ENCODE results near the gene IVNS1ABP. TPM values are rescaled to one million over a fixed set of nuclear protein-coding genes. Genes with fewer than 3 reads are reported as not detected.
A peak's percentile ranks its signal among the peaks of the same experiment; 100 is the strongest.

IVNS1ABP gene
- total and polyA plus RNA-seq, 8 donors: 19.3 to 297 (median 54.1) TPM

DNA sequence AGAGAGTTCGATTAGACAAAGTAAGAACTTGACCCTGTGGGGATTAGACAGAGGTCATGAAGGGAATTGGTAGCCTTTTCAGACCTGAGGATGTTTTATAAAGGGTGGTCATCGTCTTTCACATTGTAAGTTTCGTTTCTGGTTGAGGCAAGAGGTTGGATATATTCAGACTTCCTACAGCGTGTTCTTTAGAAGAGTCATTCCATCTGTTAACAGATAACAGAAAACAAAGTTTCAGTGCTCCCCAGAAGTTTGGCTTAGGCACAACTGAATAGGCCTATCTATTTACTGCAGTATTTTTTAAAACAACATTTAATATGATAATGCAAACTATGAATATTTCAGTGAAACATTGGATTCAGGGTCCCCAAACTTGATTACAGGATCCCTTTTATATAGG, 17.1 kb upstream of the IVNS1ABP start:
- Histone ChIP-seq H3K9me3 (no peaks in the 10 kb centered on the region), H3K27me3 (no peaks in the 10 kb centered on the region), H3K4me1 (no peaks in the 10 kb centered on the region), H3K27ac (no peak overlapping the region), H3K36me3 (no peaks in the 10 kb centered on the region), H3K4me3 (no peak overlapping the region)
- no peak for DNase-seq
- WGBS, 5 donors: 75 to 82% (median 77%) methylated on average over 4 of the region's 4 CpGs
- intact Hi-C loops (cut with DNase I; ENCODE audit: low total_unique reads): no loop called here
- TF ChIP-seq POLR2A (IDR thresholded peaks at IDR 0.05) (no peak), POLR2AphosphoS5 (IDR thresholded peaks at IDR 0.05) (no peak), CTCF (IDR thresholded peaks at IDR 0.05) (no peak), EP300 (IDR thresholded peaks at IDR 0.05) (no peak)

DNA sequence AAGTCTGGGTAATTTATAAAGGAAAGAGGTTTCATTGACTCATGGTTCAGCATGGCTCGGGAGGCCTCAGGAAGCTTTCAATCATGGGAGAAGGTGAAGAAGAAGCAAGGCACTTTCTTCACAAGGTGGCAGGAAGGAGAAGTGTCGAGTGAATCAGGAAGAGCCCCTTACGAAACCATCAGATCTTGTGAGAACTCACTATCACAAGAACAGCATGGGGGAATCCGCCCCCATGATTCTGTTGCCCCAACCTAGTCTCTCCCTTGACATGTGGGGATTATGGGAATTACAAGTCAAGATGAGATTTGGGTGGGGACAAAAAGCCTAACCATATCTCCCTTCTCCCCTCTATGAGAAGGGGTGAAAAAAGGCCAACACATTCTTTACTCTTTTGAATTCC, 11.2 kb upstream of the IVNS1ABP start:
- intact Hi-C loops (cut with DNase I; ENCODE audit: low total_unique reads): no loop called here
- WGBS, 5 donors: 86 to 96% (median 91%) methylated on average over 4 of the region's 4 CpGs
- DNase-seq: no peak
- Histone ChIP-seq H3K9me3 (no peaks in the 10 kb centered on the region), H3K4me1 (no peaks in the 10 kb centered on the region), H3K36me3 (no peaks in the 10 kb centered on the region), H3K27me3 (no peaks in the 10 kb centered on the region), H3K27ac (peak overlapping the region in 1 of 5 donors; percentile 11), H3K4me3 (no peak overlapping the region)
- TF ChIP-seq EP300 (IDR thresholded peaks at IDR 0.05): no peak

GRCh38 chr1:185325413-185325812, 8.4 kb upstream of the IVNS1ABP start:
- no peak for TF ChIP-seq EP300 (IDR thresholded peaks at IDR 0.05)
- TF ChIP-seq POLR2A (IDR thresholded peaks at IDR 0.05): no peak
- TF ChIP-seq CTCF (IDR thresholded peaks at IDR 0.05): no peak
- no peak for TF ChIP-seq POLR2AphosphoS5 (IDR thresholded peaks at IDR 0.05)
- no peaks in the 10 kb centered on the region for H3K27me3 ChIP-seq
- 54 to 68% (median 63%) methylated on average over 4 of the region's 4 CpGs for WGBS, 5 donors
- H3K36me3 ChIP-seq: no peaks in the 10 kb centered on the region
- H3K4me1 ChIP-seq: no peaks in the 10 kb centered on the region
- H3K27ac ChIP-seq: no peak overlapping the region
- intact Hi-C loops (cut with DNase I; ENCODE audit: low total_unique reads): no loop called here
- no peaks in the 10 kb centered on the region for H3K9me3 ChIP-seq
- H3K4me3 ChIP-seq: no peak overlapping the region
- no peak for DNase-seq

DNA sequence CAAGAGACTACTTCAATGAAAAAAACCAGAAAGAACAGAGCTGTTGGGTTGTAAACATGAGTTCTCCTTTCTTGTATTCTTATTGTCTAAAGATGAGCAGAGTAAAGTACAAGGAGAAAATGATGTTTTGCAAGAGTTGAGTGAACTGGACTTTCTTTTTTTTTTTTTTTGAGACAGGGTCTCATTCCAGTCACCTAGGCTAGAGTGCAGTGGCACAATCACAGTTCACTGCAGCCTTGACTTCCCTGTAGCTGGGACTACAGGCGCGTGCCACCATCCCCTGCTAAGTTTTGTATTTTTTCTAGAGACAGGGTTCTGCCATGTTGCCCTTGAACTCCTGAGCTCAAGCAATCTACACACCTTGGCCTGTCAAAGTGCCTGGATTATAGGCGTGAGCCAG, 7.1 kb upstream of the IVNS1ABP start:
- 95 to 100% (median 96%) methylated on average over 3 of the region's 3 CpGs for WGBS, 5 donors

More for the DNA sequence above, 7.1 kb upstream of the IVNS1ABP start:
- H3K4me1 ChIP-seq: peaks cover 0 to 2% (median 0%) of the 10 kb centered on the region in 4 donors
- no peaks in the 10 kb centered on the region for H3K9me3 ChIP-seq
- no peaks in the 10 kb centered on the region for H3K27me3 ChIP-seq
- no peaks in the 10 kb centered on the region for H3K36me3 ChIP-seq
- H3K4me3 ChIP-seq: no peak overlapping the region
- no peak overlapping the region for H3K27ac ChIP-seq
- no peak for TF ChIP-seq POLR2A (IDR thresholded peaks at IDR 0.05)
- no peak for TF ChIP-seq EP300 (IDR thresholded peaks at IDR 0.05)
- TF ChIP-seq CTCF (IDR thresholded peaks at IDR 0.05): no peak
- no peak for TF ChIP-seq POLR2AphosphoS5 (IDR thresholded peaks at IDR 0.05)
- no peak for DNase-seq
- intact Hi-C loops (cut with DNase I; ENCODE audit: low total_unique reads): no loop called here

All from stomach (tissue), 9 donors.